Measurements from ENCODE around the gene ITGB4. TPM values are rescaled to one million over a fixed set of nuclear protein-coding genes. Genes with fewer than 3 reads are reported as not detected.

Gene ITGB4
- total and polyA plus RNA-seq, 2 of the 13 experiments (the other 11 are each of a cell fraction or from before 2014, with no cell fraction given): 6.9 to 14.5 TPM

GRCh38 chr17:75755205-75755901 is 34.1 kb downstream of the ITGB4 start (continued):
- TF ChIP-seq, protein P1, sequence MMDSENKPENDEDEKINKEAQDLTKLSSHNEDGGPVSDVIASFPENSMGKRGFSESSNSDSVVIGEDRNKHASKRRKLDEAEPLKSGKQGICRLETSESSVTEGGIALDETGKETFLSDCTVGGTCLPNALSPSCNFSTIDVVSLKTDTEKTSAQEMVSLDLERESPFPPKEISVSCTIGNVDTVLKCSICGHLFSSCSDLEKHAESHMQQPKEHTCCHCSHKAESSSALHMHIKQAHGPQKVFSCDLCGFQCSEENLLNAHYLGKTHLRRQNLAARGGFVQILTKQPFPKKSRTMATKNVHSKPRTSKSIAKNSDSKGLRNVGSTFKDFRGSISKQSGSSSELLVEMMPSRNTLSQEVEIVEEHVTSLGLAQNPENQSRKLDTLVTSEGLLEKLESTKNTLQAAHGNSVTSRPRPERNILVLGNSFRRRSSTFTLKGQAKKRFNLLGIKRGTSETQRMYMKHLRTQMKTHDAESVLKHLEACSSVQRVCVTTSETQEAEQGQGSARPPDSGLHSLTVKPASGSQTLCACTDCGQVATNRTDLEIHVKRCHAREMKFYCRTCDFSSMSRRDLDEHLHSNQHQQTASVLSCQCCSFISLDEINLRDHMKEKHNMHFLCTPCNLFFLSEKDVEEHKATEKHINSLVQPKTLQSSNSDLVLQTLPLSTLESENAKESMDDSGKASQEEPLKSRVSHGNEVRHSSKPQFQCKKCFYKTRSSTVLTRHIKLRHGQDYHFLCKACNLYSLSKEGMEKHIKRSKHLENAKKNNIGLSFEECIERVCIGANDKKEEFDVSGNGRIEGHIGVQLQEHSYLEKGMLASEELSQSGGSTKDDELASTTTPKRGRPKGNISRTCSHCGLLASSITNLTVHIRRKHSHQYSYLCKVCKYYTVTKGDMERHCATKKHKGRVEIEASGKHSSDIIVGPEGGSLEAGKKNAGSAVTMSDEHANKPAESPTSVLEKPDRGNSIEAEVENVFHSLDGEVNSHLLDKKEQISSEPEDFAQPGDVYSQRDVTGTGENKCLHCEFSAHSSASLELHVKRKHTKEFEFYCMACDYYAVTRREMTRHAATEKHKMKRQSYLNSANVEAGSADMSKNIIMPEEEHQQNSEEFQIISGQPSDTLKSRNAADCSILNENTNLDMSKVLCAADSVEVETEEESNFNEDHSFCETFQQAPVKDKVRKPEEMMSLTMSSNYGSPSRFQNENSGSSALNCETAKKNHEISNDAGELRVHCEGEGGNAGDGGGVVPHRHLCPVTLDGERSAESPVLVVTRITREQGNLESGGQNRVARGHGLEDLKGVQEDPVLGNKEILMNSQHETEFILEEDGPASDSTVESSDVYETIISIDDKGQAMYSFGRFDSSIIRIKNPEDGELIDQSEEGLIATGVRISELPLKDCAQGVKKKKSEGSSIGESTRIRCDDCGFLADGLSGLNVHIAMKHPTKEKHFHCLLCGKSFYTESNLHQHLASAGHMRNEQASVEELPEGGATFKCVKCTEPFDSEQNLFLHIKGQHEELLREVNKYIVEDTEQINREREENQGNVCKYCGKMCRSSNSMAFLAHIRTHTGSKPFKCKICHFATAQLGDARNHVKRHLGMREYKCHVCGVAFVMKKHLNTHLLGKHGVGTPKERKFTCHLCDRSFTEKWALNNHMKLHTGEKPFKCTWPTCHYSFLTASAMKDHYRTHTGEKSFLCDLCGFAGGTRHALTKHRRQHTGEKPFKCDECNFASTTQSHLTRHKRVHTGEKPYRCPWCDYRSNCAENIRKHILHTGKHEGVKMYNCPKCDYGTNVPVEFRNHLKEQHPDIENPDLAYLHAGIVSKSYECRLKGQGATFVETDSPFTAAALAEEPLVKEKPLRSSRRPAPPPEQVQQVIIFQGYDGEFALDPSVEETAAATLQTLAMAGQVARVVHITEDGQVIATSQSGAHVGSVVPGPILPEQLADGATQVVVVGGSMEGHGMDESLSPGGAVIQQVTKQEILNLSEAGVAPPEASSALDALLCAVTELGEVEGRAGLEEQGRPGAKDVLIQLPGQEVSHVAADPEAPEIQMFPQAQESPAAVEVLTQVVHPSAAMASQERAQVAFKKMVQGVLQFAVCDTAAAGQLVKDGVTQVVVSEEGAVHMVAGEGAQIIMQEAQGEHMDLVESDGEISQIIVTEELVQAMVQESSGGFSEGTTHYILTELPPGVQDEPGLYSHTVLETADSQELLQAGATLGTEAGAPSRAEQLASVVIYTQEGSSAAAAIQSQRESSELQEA (CRISPR knock-in tag; IDR thresholded peaks at IDR 0.05; ENCODE audit: not compliant biosample characterization): no peak
- peak; percentile 62; the same call in 1 of the 2 replicates for TF ChIP-seq HIC2 (CRISPR knock-in tag; IDR thresholded peaks at IDR 0.05; ENCODE audit: low read depth)
